WTC11 (cell line): ENCODE measurements around the gene P2RX1.

Source experiments
- CTCF ChIP-seq: fragments of 200-600 bp; IDR thresholded peaks from 2 replicates; pipeline ENCODE4 v1.8.0; 2022; ENCODE audit warnings: antibody characterized with exemption
- ESRRA ChIP-seq: sonication (generic); formaldehyde crosslinking; IDR thresholded peaks from 2 replicates; pipeline ENCODE4 v1.8.1; 2022; ENCODE audit warnings: mild to moderate bottlenecking, missing genetic modification reagents, borderline replicate concordance
- JUN ChIP-seq: sonication (generic); formaldehyde crosslinking; IDR thresholded peaks from 2 replicates; pipeline ENCODE4 v1.8.0; 2023; ENCODE audit warnings: mild to moderate bottlenecking, missing genetic modification reagents
- NFYB ChIP-seq: sonication (generic); formaldehyde crosslinking; conservative IDR thresholded peaks from 2 replicates; pipeline ENCODE4 v1.8.0; 2022; ENCODE audit warnings: low read depth, missing genetic modification reagents
- ZNF423 ChIP-seq: fragments of 250-450 bp; sonication (Bioruptor Pico); IDR thresholded peaks from 2 replicates; pipeline ENCODE4 v2.1.2; 2022; ENCODE audit warnings: mild to moderate bottlenecking, moderate library complexity
- ZNF532 ChIP-seq: fragments of 250-450 bp; sonication (Bioruptor Pico); IDR thresholded peaks from 2 replicates; pipeline ENCODE4 v1.9.0; 2021; ENCODE audit warnings: mild to moderate bottlenecking, borderline replicate concordance
- TF ChIP-seq, protein P1 (sequence below): sonication (generic); formaldehyde crosslinking; IDR thresholded peaks from 2 replicates; pipeline ENCODE4 v1.8.0; 2022; ENCODE audit warnings: mild to moderate bottlenecking, missing genetic modification reagents

DNA sequence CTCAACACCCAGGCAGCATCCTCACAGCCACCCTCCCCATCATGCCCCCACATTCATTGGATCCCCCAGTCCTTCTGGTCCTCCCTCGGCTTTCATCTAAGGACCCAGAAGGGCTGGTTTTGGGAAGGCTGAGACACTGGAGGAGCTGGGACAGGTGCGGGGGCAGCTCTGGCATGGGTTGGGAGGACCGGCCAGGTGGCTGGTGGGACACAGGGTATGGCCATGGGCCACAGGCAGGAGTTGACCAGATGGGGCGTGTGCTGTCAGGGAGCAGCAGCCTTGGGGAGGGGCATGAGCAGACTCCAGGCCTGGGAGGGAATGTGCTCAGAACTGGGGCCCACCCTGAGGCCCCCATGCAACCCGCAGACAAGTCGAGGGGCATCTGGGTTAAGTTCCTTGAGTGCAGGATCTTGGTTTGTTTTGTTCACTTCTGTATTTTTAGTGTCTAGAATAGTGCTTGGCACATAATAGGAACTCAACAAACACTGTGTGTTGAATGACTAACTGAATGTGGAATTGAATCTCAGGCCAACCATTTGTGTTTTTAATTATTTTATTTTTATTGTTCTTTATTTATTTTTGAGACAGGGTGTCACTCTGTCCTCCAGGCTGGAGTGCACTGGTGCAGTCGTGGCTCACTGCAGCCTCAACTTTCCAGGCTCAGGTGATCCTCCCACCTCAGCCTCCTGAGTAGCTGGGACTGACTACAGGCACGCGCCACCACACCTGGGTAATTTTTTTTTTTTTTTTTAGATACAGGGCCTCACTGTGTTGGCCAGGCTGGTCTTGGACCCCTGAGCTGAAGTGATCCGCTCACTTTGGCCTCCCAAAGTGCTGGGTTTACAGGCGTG is 5.6 kb downstream of the P2RX1 start:
- TF ChIP-seq ZNF532 (CRISPR knock-in tag): no peak
- TF ChIP-seq CTCF: no peak
- no peak for TF ChIP-seq ZNF423 (CRISPR knock-in tag)
- no peak for TF ChIP-seq JUN (CRISPR knock-in tag)
- no peak for TF ChIP-seq ESRRA (CRISPR knock-in tag)
- no peak for TF ChIP-seq NFYB (CRISPR knock-in tag)
- TF ChIP-seq, protein P1, sequence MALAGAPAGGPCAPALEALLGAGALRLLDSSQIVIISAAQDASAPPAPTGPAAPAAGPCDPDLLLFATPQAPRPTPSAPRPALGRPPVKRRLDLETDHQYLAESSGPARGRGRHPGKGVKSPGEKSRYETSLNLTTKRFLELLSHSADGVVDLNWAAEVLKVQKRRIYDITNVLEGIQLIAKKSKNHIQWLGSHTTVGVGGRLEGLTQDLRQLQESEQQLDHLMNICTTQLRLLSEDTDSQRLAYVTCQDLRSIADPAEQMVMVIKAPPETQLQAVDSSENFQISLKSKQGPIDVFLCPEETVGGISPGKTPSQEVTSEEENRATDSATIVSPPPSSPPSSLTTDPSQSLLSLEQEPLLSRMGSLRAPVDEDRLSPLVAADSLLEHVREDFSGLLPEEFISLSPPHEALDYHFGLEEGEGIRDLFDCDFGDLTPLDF (CRISPR knock-in tag): no peak
